Right lung (tissue), 5 donors: Measurements from ENCODE around the gene FPR3. TPM values are rescaled to one million over a fixed set of nuclear protein-coding genes. Genes with fewer than 3 reads are reported as not detected.

Experiments used
- polyA plus RNA-seq, 5 donors: library from polyadenylated mRNA; unstranded; fragments of 120-200 nt; gene quantifications; one replicate each; pipeline versions ENCODE4 v1.2.1 to v1.2.3, GENCODE V29; 2013; ENCODE audit warnings: inconsistent platforms in 1 of 5, low replicate concordance in 1 of 5; ENCODE audit not compliant: insufficient read length in 5 of 5, insufficient read depth in 1 of 5

The FPR3 gene
- polyA plus RNA-seq, 5 donors = 0.81 to 1.8 (median 1.0) TPM

Other genes starting within 250 kb of the FPR3 start
- 10 to 100 TPM; 11.1 to 22.4 (median 19.3) TPM for gene ZNF175, start 223.9 kb upstream of the FPR3 start, polyA plus RNA-seq
- 1 to 10 TPM in 1 of 5 donors, under 1 TPM in 3, not detected in 1; 0.31 to 1.2 (median 0.50) TPM for gene SIGLEC5, start 164.8 kb upstream of the FPR3 start, polyA plus RNA-seq
- gene SIGLEC14, start 148.3 kb upstream of the FPR3 start, polyA plus RNA-seq = 1 to 10 TPM in 4 of 5 donors, under 1 TPM in 1; 0.90 to 3.0 (median 2.2) TPM
- gene SPACA6, start 101.8 kb upstream of the FPR3 start, polyA plus RNA-seq = 10 to 100 TPM; 14.7 to 21.7 (median 20.5) TPM
- 1 to 10 TPM in 1 of 5 donors, under 1 TPM in 4; 0.20 to 1.4 (median 0.36) TPM for gene HAS1, start 71.2 kb upstream of the FPR3 start, polyA plus RNA-seq
- 1 to 10 TPM; 1.2 to 2.7 (median 2.3) TPM for gene FPR1, start 43.3 kb upstream of the FPR3 start, polyA plus RNA-seq
- under 1 TPM; 0.18 to 0.45 (median 0.33) TPM for gene FPR2, start 34.0 kb upstream of the FPR3 start, polyA plus RNA-seq
- gene ZNF577, start 92.8 kb downstream of the FPR3 start, polyA plus RNA-seq = 10 to 100 TPM; 33.0 to 49.5 (median 44.6) TPM
- gene ZNF649, start 109.9 kb downstream of the FPR3 start, polyA plus RNA-seq = 10 to 100 TPM; 20.7 to 30.7 (median 28.9) TPM
- gene ZNF613, start 132.3 kb downstream of the FPR3 start, polyA plus RNA-seq = 10 to 100 TPM; 10.5 to 16.4 (median 13.7) TPM
- gene ZNF350, start 191.7 kb downstream of the FPR3 start, polyA plus RNA-seq = 10 to 100 TPM; 13.3 to 25.4 (median 21.4) TPM
- 10 to 100 TPM; 13.0 to 27.4 (median 25.8) TPM for gene ZNF615, start 213.1 kb downstream of the FPR3 start, polyA plus RNA-seq
- 10 to 100 TPM; 13.5 to 24.3 (median 18.6) TPM for gene ZNF614, start 233.2 kb downstream of the FPR3 start, polyA plus RNA-seq